Liver (tissue), 9 donors: ENCODE data around the gene CXCL11. TPM values are rescaled to one million over a fixed set of nuclear protein-coding genes. Genes with fewer than 3 reads are reported as not detected.
A peak's percentile ranks its signal among the peaks of the same experiment; 100 is the strongest.

ENCODE experiments used
- DNase-seq: peaks from one replicate; pipeline ENCODE4 v3.0.0-alpha.2; 2017; ENCODE audit warnings: low spot score
- H3K27ac ChIP-seq, 2 donors: one replicate each; pipeline ENCODE4 v1.7.0; 2013; ENCODE audit warnings: inconsistent platforms in 2 of 2, low read length in 2 of 2, control low read depth in 1 of 2, low read depth in 1 of 2, mild to moderate bottlenecking in 1 of 2
- H3K27me3 ChIP-seq, 4 donors: one replicate each; pipeline versions ENCODE4 v1.6.1 to v1.7.0; 2013; ENCODE audit warnings: low read length in 3 of 4, inconsistent platforms in 1 of 4, mild to moderate bottlenecking in 1 of 4, moderate library complexity in 1 of 4; ENCODE audit not compliant: control insufficient read depth in 4 of 4, insufficient read depth in 4 of 4
- H3K36me3 ChIP-seq, 4 donors: one replicate each; pipeline versions ENCODE4 v1.6.1 to v1.7.0; 2013; ENCODE audit warnings: low read length in 3 of 4, mild to moderate bottlenecking in 3 of 4, low read depth in 1 of 4, moderate library complexity in 1 of 4; ENCODE audit not compliant: control insufficient read depth in 4 of 4, insufficient read depth in 3 of 4
- H3K4me1 ChIP-seq, 4 donors: one replicate each; pipeline versions ENCODE4 v1.6.1 to v1.7.0; 2013; ENCODE audit warnings: low read length in 3 of 4, mild to moderate bottlenecking in 3 of 4, moderate library complexity in 1 of 4; ENCODE audit not compliant: control insufficient read depth in 4 of 4, insufficient read depth in 4 of 4
- H3K4me3 ChIP-seq, 3 donors: one replicate each; pipeline versions ENCODE4 v1.6.1 to v1.7.0; 2013; ENCODE audit warnings: low read length in 3 of 3, control low read depth in 1 of 3, low read depth in 1 of 3, mild to moderate bottlenecking in 1 of 3
- H3K9ac ChIP-seq, 2 donors: one replicate each; pipeline ENCODE4 v1.7.0; 2013; ENCODE audit warnings: low read length in 2 of 2, mild to moderate bottlenecking in 2 of 2, moderate library complexity in 2 of 2, control low read depth in 1 of 2, low read depth in 1 of 2
- H3K9me3 ChIP-seq, 4 donors: one replicate each; pipeline versions ENCODE4 v1.6.1 to v1.7.0; 2013; ENCODE audit warnings: low read length in 3 of 4; ENCODE audit not compliant: control insufficient read depth in 4 of 4
- EGR1 ChIP-seq, 2 donors: IDR thresholded peaks; 2 replicates each; pipeline ENCODE4 v1.6.1; 2016 to 2018; ENCODE audit warnings: antibody characterized with exemption in 2 of 2, low read depth in 2 of 2
- FOXA1 ChIP-seq: IDR thresholded peaks from 2 replicates; pipeline ENCODE4 v1.6.1; 2016; ENCODE audit warnings: antibody characterized with exemption
- FOXA2 ChIP-seq: IDR thresholded peaks from 2 replicates; pipeline ENCODE4 v1.6.1; 2016; ENCODE audit warnings: antibody characterized with exemption
- HNF4A ChIP-seq, 2 donors: conservative IDR thresholded peaks; 2 replicates each; pipeline ENCODE4 v1.6.1; 2016; ENCODE audit warnings: antibody characterized with exemption in 2 of 2, mild to moderate bottlenecking in 2 of 2
- RAD21 ChIP-seq, 2 donors: IDR thresholded peaks; 2 replicates each; pipeline ENCODE4 v1.6.1; 2016; ENCODE audit warnings: antibody characterized with exemption in 2 of 2, mild to moderate bottlenecking in 2 of 2
- REST ChIP-seq: IDR thresholded peaks from 2 replicates; pipeline ENCODE4 v1.6.1; 2016; ENCODE audit warnings: antibody characterized with exemption, mild to moderate bottlenecking
- RXRA ChIP-seq, 2 donors: IDR thresholded peaks; 2 replicates each; pipeline ENCODE4 v1.6.1; 2017 to 2018; ENCODE audit warnings: antibody characterized with exemption in 2 of 2, mild to moderate bottlenecking in 1 of 2
- SP1 ChIP-seq: IDR thresholded peaks from 2 replicates; pipeline ENCODE4 v1.6.1; 2018; ENCODE audit warnings: antibody characterized with exemption, mild to moderate bottlenecking
- TAF1 ChIP-seq: conservative IDR thresholded peaks from 2 replicates; pipeline ENCODE4 v1.6.1; 2016; ENCODE audit warnings: antibody characterized with exemption, mild to moderate bottlenecking
- YY1 ChIP-seq: IDR thresholded peaks from 2 replicates; pipeline ENCODE4 v1.6.1; 2016; ENCODE audit warnings: antibody characterized with exemption, mild to moderate bottlenecking
- WGBS: extraction: QIAGEN DNeasy Blood & Tissue Kit; methylation state at CpG from one replicate; pipeline ENCODE4 v1.1.7; 2013; 5-methylcytosine and 5-hydroxymethylcytosine counted together
- polyA plus RNA-seq, 2 donors: library from polyadenylated mRNA; stranded (reverse) in 1 of 2; unstranded in 1 of 2; fragments of 200-250 nt in 1 of 2; fragments of >200 nt in 1 of 2; fragmentation: Nextera tagmentation in 1 of 2; extraction: Ambion mirVana in 1 of 2; gene quantifications; one replicate each; pipeline versions ENCODE4 v1.2.1 to v1.2.3, GENCODE V29; 2013 to 2015
- total RNA-seq, 2 donors: library from RNA; depleted of rRNA; stranded (reverse); fragments of >200 nt; gene quantifications; one replicate each; pipeline ENCODE4 v1.2.3, GENCODE V29; 2014
- TF ChIP-seq, protein P1 (sequence below): IDR thresholded peaks from 2 replicates; pipeline ENCODE4 v1.6.1; 2016; ENCODE audit warnings: antibody characterized with exemption
- donor health status: healthy.
- donor health status: healthy.
- donor health status: healthy.
- donor health status: healthy.
- donor health status: healthy.

CXCL11 gene
- total and polyA plus RNA-seq, 4 donors = 0.27 to 0.79 TPM; not detected in 2

- Histone ChIP-seq H3K4me3 (peak overlapping the region; percentile 6 to 38 (median 17)), H3K36me3 (no peaks in the 10 kb centered on the region), H3K27me3 (no peaks in the 10 kb centered on the region), H3K27ac (no peak overlapping the region), H3K4me1 (peaks cover under 1 to 10% (median 4%) of the 10 kb centered on the region in 4 donors), H3K9ac (peak overlapping the region in 1 of 2 donors; percentile 53), H3K9me3 (no peaks in the 10 kb centered on the region)
- no peak for DNase-seq
- TF ChIP-seq HNF4A (conservative IDR thresholded peaks at IDR 0.05) (peak in 1 of 2 donors; percentile 14), YY1 (peak; percentile 45), RXRA (IDR thresholded peaks at IDR 0.05) (peak in 1 of 2 donors; percentile 10), RAD21 (IDR thresholded peaks at IDR 0.05) (no peak), SP1 (peak; percentile 24)
- WGBS = 2% methylated on average over 6 of the region's 6 CpGs
Measured at GRCh38 chr4:76028350-76028765, 7.5 kb downstream of the CXCL11 start.

- H3K27ac ChIP-seq = no peak overlapping the region
- DNase-seq = no peak
- no peaks in the 10 kb centered on the region for H3K27me3 ChIP-seq
- H3K36me3 ChIP-seq = no peaks in the 10 kb centered on the region
- TF ChIP-seq FOXA2 (no peak), TAF1 (no peak), EGR1 (IDR thresholded peaks at IDR 0.05; ENCODE audit: low read depth in 2 of 2) (no peak), REST (no peak)
- TF ChIP-seq, protein P1, sequence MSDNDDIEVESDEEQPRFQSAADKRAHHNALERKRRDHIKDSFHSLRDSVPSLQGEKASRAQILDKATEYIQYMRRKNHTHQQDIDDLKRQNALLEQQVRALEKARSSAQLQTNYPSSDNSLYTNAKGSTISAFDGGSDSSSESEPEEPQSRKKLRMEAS = no peak
- H3K9me3 ChIP-seq = no peaks in the 10 kb centered on the region
- H3K9ac ChIP-seq = no peak overlapping the region
- peaks cover 1 to 10% (median 5%) of the 10 kb centered on the region in 4 donors for H3K4me1 ChIP-seq
- H3K4me3 ChIP-seq = no peak overlapping the region
- WGBS = 86% methylated on average over 4 of the region's 4 CpGs
Measured at GRCh38 chr4:76024065-76024464, 11.8 kb downstream of the CXCL11 start.

DNA sequence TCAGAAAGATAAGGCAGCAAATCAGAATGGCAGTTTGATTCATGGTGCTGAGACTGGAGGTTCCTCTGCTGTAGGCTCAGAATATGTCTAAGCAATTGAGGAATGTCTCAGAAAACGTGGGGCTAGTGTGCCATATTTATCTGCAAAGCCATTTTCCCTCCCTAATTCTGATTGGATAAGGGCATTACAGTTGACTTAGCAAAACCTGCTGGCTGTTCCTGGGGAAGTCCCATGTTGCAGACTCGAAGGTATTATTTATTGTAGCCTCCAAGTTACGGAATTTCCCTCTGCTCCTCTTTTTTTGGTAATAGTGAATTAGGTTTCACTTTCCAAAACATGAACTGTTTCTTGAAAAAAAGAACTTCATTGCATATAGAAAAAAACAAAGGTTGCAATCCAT lies 12.5 kb downstream of the CXCL11 start, which contains the start of gene CXCL10:
CXCL10 (minus strand) TSS at position 109 of the 400 bp plus-strand sequence; CDS start at position 43, 66 bp downstream.
- DNase-seq = no peak
- no peak within 1 kb of the TSS for H3K4me3 ChIP-seq
- TF ChIP-seq SP1 = peak; percentile 22
- no peak for TF ChIP-seq FOXA1
- WGBS = 3% methylated on average over 3 of the region's 3 CpGs
- H3K9me3 ChIP-seq = no peaks in the 10 kb centered on the region
- peaks cover 0 to 6% (median 2%) of the 10 kb centered on the region in 4 donors for H3K4me1 ChIP-seq
- no peak within 1 kb of the TSS for H3K9ac ChIP-seq
- H3K27me3 ChIP-seq = no peaks in the 10 kb centered on the region
- H3K27ac ChIP-seq = no peak within 1 kb of the TSS
- no peaks in the 10 kb centered on the region for H3K36me3 ChIP-seq
